Duodenal mucosa (tissue), 2 donors: Measurements from ENCODE around the gene GAL.

Experiments used
- H3K27ac ChIP-seq: one replicate; pipeline ENCODE4 v1.7.0; 2013; ENCODE audit warnings: low read depth, low read length
- H3K27me3 ChIP-seq, 2 donors: one replicate each; pipeline ENCODE4 v1.7.0; 2013; ENCODE audit warnings: low read length in 2 of 2, control low read depth in 1 of 2; ENCODE audit not compliant: insufficient read depth in 2 of 2, control insufficient read depth in 1 of 2
- H3K36me3 ChIP-seq, 2 donors: one replicate each; pipeline ENCODE4 v1.7.0; 2013; ENCODE audit warnings: low read length in 2 of 2, control low read depth in 1 of 2; ENCODE audit not compliant: insufficient read depth in 2 of 2, control insufficient read depth in 1 of 2
- H3K4me1 ChIP-seq, 2 donors: one replicate each; pipeline ENCODE4 v1.7.0; 2013; ENCODE audit warnings: low read length in 2 of 2, control low read depth in 1 of 2; ENCODE audit not compliant: insufficient read depth in 2 of 2, control insufficient read depth in 1 of 2
- H3K4me3 ChIP-seq, 2 donors: one replicate each; pipeline ENCODE4 v1.7.0; 2013; ENCODE audit warnings: low read length in 2 of 2, low read depth in 1 of 2
- H3K9ac ChIP-seq, 2 donors: one replicate each; pipeline ENCODE4 v1.7.0; 2013; ENCODE audit warnings: low read length in 2 of 2, low read depth in 1 of 2
- H3K9me3 ChIP-seq, 2 donors: one replicate each; pipeline ENCODE4 v1.7.0; 2013; ENCODE audit warnings: low read length in 2 of 2, control low read depth in 1 of 2; ENCODE audit not compliant: control insufficient read depth in 1 of 2

Gene GAL

GRCh38 chr11:68689737-68690625, 5.6 kb downstream of the GAL start:
- Histone ChIP-seq H3K36me3 (no peaks in the 10 kb centered on the region), H3K9ac (no peak overlapping the region), H3K27ac (no peak overlapping the region), H3K9me3 (no peaks in the 10 kb centered on the region), H3K4me3 (no peak overlapping the region), H3K27me3 (peaks cover 17 to 22% of the 10 kb centered on the region in 2 donors), H3K4me1 (no peaks in the 10 kb centered on the region)

GRCh38 chr11:68690671-68691401, 6.5 kb downstream of the GAL start:
- H3K4me1 ChIP-seq = no peaks in the 10 kb centered on the region
- no peak overlapping the region for H3K9ac ChIP-seq
- H3K27ac ChIP-seq = no peak overlapping the region
- peaks cover 8 to 13% of the 10 kb centered on the region in 2 donors for H3K27me3 ChIP-seq
- no peaks in the 10 kb centered on the region for H3K9me3 ChIP-seq
- no peaks in the 10 kb centered on the region for H3K36me3 ChIP-seq
- H3K4me3 ChIP-seq = no peak overlapping the region

- peaks cover 3 to 8% of the 10 kb centered on the region in 2 donors for H3K27me3 ChIP-seq
Observed at GRCh38 chr11:68691402-68691784, 7.0 kb downstream of the GAL start.

GRCh38 chr11:68692115-68692514, 7.8 kb downstream of the GAL start:
- no peak overlapping the region for H3K27ac ChIP-seq
- peaks cover 3 to 5% of the 10 kb centered on the region in 2 donors for H3K27me3 ChIP-seq
- no peaks in the 10 kb centered on the region for H3K4me1 ChIP-seq
- H3K36me3 ChIP-seq = no peaks in the 10 kb centered on the region
- no peak overlapping the region for H3K4me3 ChIP-seq
- no peaks in the 10 kb centered on the region for H3K9me3 ChIP-seq
- no peak overlapping the region for H3K9ac ChIP-seq

More at GRCh38 chr11:68691402-68691784, 7.0 kb downstream of the GAL start:
- no peak overlapping the region for H3K9ac ChIP-seq
- no peak overlapping the region for H3K27ac ChIP-seq
- H3K9me3 ChIP-seq = no peaks in the 10 kb centered on the region
- H3K4me1 ChIP-seq = no peaks in the 10 kb centered on the region
- no peaks in the 10 kb centered on the region for H3K36me3 ChIP-seq
- H3K4me3 ChIP-seq = no peak overlapping the region

GRCh38 chr11:68692871-68693483, 8.6 kb downstream of the GAL start:
- H3K4me1 ChIP-seq = no peaks in the 10 kb centered on the region
- no peak overlapping the region for H3K4me3 ChIP-seq
- H3K27me3 ChIP-seq = peaks cover 0 to 3% of the 10 kb centered on the region in 2 donors
- H3K9me3 ChIP-seq = no peaks in the 10 kb centered on the region
- H3K36me3 ChIP-seq = no peaks in the 10 kb centered on the region
- no peak overlapping the region for H3K9ac ChIP-seq
- no peak overlapping the region for H3K27ac ChIP-seq

GRCh38 chr11:68693484-68693882, 9.1 kb downstream of the GAL start:
- Histone ChIP-seq H3K9ac (no peak overlapping the region), H3K27ac (no peak overlapping the region), H3K4me3 (no peak overlapping the region), H3K9me3 (no peaks in the 10 kb centered on the region), H3K36me3 (no peaks in the 10 kb centered on the region), H3K27me3 (peaks cover 0 to 3% of the 10 kb centered on the region in 2 donors), H3K4me1 (no peaks in the 10 kb centered on the region)

- Histone ChIP-seq H3K4me3 (no peak overlapping the region), H3K4me1 (no peaks in the 10 kb centered on the region), H3K36me3 (no peaks in the 10 kb centered on the region), H3K27ac (no peak overlapping the region), H3K27me3 (peaks cover 0 to 1% of the 10 kb centered on the region in 2 donors), H3K9ac (no peak overlapping the region), H3K9me3 (no peaks in the 10 kb centered on the region)
Observed at GRCh38 chr11:68694431-68695297, 10.3 kb downstream of the GAL start.

GRCh38 chr11:68695531-68695930, 11.2 kb downstream of the GAL start:
- no peaks in the 10 kb centered on the region for H3K9me3 ChIP-seq
- H3K4me1 ChIP-seq = no peaks in the 10 kb centered on the region
- H3K27me3 ChIP-seq = no peaks in the 10 kb centered on the region
- no peaks in the 10 kb centered on the region for H3K36me3 ChIP-seq
- H3K9ac ChIP-seq = no peak overlapping the region
- no peak overlapping the region for H3K4me3 ChIP-seq
- no peak overlapping the region for H3K27ac ChIP-seq

GRCh38 chr11:68698993-68699392, 14.6 kb downstream of the GAL start:
- no peaks in the 10 kb centered on the region for H3K9me3 ChIP-seq
- H3K9ac ChIP-seq = no peak overlapping the region
- H3K4me1 ChIP-seq = no peaks in the 10 kb centered on the region
- H3K4me3 ChIP-seq = no peak overlapping the region
- no peak overlapping the region for H3K27ac ChIP-seq
- H3K36me3 ChIP-seq = no peaks in the 10 kb centered on the region
- H3K27me3 ChIP-seq = no peaks in the 10 kb centered on the region
